Thyroid gland (tissue), 4 donors: ENCODE results near the gene GTF3C2.

Experiments used
- POLR2A ChIP-seq, 2 donors: fragments of 450-650 bp; IDR thresholded peaks; one replicate each; pipeline ENCODE4 v1.6.1; 2017; ENCODE audit warnings: antibody characterized with exemption in 2 of 2, mild to moderate bottlenecking in 2 of 2, moderate library complexity in 1 of 2
- TF ChIP-seq, protein P1 (sequence below), 6 experiments: fragments of 200-600 bp in 3 of 6; fragments of 450-650 bp in 3 of 6; sonication (generic) in 3 of 6; IDR thresholded peaks; one replicate each; pipeline ENCODE4 v1.5.1; 2016 to 2019; ENCODE audit warnings: antibody characterized with exemption in 6 of 6, mild to moderate bottlenecking in 2 of 6, inconsistent platforms in 1 of 6, moderate library complexity in 1 of 6

DNA sequence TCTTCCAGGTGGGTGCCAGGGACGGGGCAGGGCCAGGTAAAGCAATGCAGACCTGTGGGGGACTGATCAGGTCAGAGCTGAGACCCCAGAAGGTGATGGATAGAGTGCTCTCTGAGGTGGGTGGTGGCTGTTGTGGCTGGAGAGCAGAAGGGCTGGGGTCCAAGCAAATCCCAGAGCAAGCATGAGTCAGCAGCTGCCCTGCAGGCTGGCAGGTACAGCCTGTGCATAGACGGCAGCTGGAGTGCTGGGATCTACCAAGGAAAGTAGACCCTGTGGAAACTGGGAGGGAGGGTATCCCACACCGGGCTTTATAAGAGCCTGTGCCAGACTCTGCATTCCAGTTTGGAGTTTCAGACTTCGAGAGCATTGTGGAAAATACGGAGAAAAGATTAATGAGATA lies 73.7 kb downstream of the GTF3C2 start:
- TF ChIP-seq, protein P1, sequence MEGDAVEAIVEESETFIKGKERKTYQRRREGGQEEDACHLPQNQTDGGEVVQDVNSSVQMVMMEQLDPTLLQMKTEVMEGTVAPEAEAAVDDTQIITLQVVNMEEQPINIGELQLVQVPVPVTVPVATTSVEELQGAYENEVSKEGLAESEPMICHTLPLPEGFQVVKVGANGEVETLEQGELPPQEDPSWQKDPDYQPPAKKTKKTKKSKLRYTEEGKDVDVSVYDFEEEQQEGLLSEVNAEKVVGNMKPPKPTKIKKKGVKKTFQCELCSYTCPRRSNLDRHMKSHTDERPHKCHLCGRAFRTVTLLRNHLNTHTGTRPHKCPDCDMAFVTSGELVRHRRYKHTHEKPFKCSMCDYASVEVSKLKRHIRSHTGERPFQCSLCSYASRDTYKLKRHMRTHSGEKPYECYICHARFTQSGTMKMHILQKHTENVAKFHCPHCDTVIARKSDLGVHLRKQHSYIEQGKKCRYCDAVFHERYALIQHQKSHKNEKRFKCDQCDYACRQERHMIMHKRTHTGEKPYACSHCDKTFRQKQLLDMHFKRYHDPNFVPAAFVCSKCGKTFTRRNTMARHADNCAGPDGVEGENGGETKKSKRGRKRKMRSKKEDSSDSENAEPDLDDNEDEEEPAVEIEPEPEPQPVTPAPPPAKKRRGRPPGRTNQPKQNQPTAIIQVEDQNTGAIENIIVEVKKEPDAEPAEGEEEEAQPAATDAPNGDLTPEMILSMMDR (IDR thresholded peaks at IDR 0.05): no peak
- TF ChIP-seq POLR2A (IDR thresholded peaks at IDR 0.05): no peak
